Measurements from ENCODE around the gene TMEM132A.

The TMEM132A gene, protein sequence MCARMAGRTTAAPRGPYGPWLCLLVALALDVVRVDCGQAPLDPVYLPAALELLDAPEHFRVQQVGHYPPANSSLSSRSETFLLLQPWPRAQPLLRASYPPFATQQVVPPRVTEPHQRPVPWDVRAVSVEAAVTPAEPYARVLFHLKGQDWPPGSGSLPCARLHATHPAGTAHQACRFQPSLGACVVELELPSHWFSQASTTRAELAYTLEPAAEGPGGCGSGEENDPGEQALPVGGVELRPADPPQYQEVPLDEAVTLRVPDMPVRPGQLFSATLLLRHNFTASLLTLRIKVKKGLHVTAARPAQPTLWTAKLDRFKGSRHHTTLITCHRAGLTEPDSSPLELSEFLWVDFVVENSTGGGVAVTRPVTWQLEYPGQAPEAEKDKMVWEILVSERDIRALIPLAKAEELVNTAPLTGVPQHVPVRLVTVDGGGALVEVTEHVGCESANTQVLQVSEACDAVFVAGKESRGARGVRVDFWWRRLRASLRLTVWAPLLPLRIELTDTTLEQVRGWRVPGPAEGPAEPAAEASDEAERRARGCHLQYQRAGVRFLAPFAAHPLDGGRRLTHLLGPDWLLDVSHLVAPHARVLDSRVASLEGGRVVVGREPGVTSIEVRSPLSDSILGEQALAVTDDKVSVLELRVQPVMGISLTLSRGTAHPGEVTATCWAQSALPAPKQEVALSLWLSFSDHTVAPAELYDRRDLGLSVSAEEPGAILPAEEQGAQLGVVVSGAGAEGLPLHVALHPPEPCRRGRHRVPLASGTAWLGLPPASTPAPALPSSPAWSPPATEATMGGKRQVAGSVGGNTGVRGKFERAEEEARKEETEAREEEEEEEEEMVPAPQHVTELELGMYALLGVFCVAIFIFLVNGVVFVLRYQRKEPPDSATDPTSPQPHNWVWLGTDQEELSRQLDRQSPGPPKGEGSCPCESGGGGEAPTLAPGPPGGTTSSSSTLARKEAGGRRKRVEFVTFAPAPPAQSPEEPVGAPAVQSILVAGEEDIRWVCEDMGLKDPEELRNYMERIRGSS

DNA sequence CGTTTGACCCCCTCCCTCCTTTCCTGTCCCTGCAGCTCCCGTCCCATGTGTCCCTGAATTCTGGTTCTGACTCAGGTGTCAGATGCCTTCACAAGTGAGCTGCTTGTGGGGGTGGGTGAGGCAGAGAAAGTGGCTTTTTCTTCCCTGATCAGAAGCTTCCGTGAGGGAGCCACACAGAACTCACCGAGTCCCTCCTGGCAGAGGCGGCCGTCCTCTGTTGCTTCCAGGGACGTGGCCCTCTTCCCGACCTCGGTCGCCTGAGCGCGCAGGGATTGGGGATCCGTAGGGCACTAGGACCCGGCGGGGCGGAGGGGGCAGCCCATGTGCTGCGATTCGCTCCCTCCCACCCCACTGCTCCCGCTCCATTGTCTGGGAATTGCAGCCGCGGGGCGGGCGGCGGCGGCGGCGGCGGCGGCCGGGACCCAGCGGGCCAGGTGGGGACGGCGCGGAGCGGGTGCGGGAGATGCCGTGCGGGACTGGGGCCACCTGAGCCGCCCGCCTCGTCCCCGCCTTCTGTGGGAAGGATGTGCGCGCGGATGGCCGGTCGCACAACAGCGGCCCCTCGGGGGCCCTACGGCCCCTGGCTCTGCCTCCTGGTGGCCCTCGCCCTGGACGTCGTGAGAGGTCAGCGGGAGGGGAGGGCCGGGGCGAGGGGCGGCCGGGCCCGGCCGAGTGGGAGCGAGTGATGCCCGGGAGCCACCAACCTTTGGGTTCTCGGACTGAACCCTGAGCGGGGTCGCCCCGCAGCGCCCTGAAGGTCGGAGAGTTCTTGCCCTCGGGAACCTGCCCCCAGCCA is at the start of gene TMEM132A:
TMEM132A (plus strand) TSS at position 351 of the 796 bp plus-strand sequence; CDS start at position 525, 174 bp downstream.
- Histone ChIP-seq H3K27me3 (peaks cover 36 to 62% (median 49%) of the 10 kb centered on the region in 11 experiments), H3K4me2 (peak within 1 kb of the TSS; percentile 77 to 99 (median 95)), H3K4me1 (peaks cover 40 to 67% (median 59%) of the 10 kb centered on the region in 10 experiments), H3K36me3 (peaks cover 38 to 46% (median 43%) of the 10 kb centered on the region in 11 experiments), H3K4me3 (peak within 1 kb of the TSS; percentile 60 to 75 (median 70)), H3K9ac (peak within 1 kb of the TSS; percentile 63 to 79 (median 72)), H3K27ac (peak within 1 kb of the TSS in 8 of 11 experiments; percentile 22 to 58 (median 48); a peak in 12 of 22 replicates), H4K20me1 (peaks cover 12 to 86% (median 68%) of the 10 kb centered on the region in 11 experiments; a peak in 20 of 22 replicates), H3K9me3 (replicated peaks in 1 of 11) (no peaks in the 10 kb centered on the region)
- no peak for TF ChIP-seq Cebpa-rat (IDR thresholded peaks at IDR 0.05)

DNA sequence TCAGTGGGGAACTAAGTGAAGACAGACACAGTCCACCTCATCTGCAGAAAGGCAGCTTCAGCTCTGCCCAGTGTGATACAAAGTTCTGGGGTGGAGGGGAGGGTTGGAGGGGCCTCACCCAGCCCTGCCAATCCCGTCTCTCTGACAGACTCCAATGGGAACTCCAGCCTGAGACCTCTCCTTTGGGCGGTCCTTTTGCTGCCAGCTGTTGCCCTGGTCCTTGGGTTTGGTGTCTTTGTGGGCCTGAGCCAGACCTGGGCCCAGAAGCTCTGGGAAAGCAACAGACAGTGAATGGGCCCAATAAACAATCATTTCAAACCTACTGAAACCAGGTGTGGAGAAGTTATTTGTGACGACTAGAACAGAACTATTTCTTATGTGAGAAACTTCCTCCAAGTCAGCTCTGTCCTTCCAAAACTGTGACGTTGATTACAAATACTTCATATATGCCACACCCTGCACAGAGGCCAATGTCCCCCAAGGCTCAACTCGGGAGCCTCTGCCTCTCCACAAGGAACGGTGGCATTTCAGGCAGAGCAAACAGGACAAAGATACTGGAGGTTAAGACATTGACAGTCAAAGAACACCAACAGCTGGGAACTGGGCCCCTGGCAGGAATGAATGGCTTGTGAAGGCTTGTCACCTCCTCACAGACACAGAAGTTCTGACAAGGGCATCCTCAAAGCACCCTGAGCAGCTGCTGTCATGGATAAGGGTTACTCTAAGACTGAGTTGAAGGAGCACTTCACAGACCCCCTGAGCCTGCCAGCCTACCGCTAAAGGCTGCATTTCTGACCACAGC is 48.7 kb upstream of the TMEM132A start:
- peaks cover 25 to 40% (median 38%) of the 10 kb centered on the region in 10 experiments for H3K4me1 ChIP-seq
- H4K20me1 ChIP-seq = peaks cover 0 to 6% (median 0%) of the 10 kb centered on the region in 11 experiments; a peak in 3 of 22 replicates
- no peak overlapping the region for H3K4me2 ChIP-seq
- no peak overlapping the region for H3K9ac ChIP-seq
- no peaks in the 10 kb centered on the region for H3K27me3 ChIP-seq
- H3K9me3 ChIP-seq (replicated peaks in 1 of 11) = no peaks in the 10 kb centered on the region
- TF ChIP-seq Cebpa-rat (IDR thresholded peaks at IDR 0.05) = no peak
- H3K36me3 ChIP-seq = peaks cover 13 to 56% (median 27%) of the 10 kb centered on the region in 11 experiments; a peak in 21 of 22 replicates
- H3K4me3 ChIP-seq = no peak overlapping the region
- 0 out of 22 replicates have a peak overlapping the region, but pooled peaks of 1 of the 11 experiments have one; percentile 5 for H3K27ac ChIP-seq

DNA sequence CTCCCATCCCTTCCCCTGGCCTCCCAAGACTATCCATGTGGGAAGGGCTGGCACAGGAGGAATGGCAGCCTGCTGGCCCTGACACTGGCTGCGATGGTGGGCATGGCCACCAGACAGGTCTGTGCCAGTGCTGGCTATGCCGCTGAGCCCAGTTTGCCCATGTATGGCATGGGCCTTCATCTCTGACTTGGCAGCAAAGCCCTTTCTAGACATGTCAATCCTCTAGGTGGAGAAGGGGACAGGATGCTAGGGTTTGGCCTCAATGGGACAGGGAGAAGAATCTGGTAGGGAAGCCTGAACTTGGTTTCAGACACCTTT is 48.1 kb upstream of the TMEM132A start:
- H3K36me3 ChIP-seq = peaks cover 13 to 62% (median 32%) of the 10 kb centered on the region in 11 experiments
- H3K4me2 ChIP-seq = no peak overlapping the region
- peaks cover 0 to 7% (median 0%) of the 10 kb centered on the region in 11 experiments; a peak in 3 of 22 replicates for H4K20me1 ChIP-seq
- H3K27ac ChIP-seq = no peak overlapping the region
- no peaks in the 10 kb centered on the region for H3K9me3 ChIP-seq (replicated peaks in 1 of 11)
- H3K4me3 ChIP-seq = no peak overlapping the region
- H3K9ac ChIP-seq = no peak overlapping the region
- no peak for TF ChIP-seq Cebpa-rat (IDR thresholded peaks at IDR 0.05)
- no peaks in the 10 kb centered on the region for H3K27me3 ChIP-seq
- H3K4me1 ChIP-seq = peaks cover 25 to 37% (median 33%) of the 10 kb centered on the region in 10 experiments

DNA sequence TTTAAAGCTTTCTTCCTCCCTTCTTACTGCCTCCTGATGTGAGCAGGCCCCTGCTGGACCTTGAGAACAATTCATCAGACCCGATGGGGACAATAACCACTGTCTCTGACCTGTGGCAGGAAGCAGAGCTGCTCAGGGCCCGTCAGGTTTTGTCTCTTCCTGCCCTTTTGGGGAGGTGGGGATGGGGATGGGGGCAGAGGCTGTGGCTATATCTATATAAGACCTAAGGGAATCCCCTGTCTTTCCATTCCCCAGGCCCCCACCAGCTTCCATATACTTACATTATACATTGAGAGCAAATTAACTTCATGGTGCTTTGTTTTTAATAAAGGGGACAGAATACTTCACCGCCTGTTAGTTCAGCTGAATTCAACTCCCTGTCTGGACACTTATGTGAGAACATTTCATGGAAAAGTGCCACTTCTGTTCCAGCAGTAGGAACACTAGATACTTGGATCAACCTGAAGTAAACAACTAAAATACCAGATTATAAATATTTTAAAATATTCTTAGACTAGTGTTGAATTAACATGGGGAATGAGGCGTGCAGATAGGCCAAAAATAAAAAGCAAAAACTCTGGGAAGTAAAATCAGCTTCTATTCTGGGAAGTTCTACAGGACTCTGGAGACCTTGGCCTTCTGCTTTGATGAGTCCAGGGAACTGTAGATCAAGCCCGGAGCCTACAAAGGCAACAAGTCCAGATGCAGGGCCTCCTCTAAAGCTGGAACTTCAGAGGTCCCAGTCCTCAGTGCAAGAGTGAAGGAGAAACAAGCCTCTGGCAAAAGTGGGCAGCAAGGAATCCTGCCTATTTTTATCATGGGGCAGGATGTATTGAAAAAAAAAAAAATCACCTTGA is 45.8 kb upstream of the TMEM132A start:
- Histone ChIP-seq H3K27ac (no peak overlapping the region), H3K27me3 (no peaks in the 10 kb centered on the region), H3K4me1 (peaks cover 2 to 14% (median 10%) of the 10 kb centered on the region in 10 experiments), H3K4me2 (no peak overlapping the region), H3K36me3 (peaks cover 13 to 70% (median 33%) of the 10 kb centered on the region in 11 experiments), H3K4me3 (no peak overlapping the region), H3K9me3 (replicated peaks in 1 of 11) (no peaks in the 10 kb centered on the region), H3K9ac (no peak overlapping the region), H4K20me1 (peaks cover 0 to 7% (median 0%) of the 10 kb centered on the region in 11 experiments; a peak in 3 of 22 replicates)
- TF ChIP-seq Cebpa-rat (IDR thresholded peaks at IDR 0.05) = no peak

DNA sequence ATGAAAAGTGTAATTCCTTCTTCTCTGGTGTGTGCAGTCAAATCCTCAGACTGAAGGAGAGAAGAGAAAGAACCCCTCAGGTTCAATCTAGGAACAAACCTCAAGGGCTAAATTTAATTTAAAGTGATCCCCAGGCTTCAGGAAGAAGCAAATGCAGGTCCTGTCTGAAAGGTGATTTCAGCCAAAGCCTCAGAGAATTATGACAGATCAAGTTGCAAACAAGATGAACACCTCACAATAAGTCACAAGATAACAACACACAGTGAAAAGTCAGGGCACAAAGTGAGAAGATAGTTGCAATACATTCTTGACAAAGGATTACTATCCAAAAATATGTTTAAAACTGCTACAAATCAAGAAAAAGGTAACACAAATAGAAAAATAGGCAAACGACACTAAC is 45.2 kb upstream of the TMEM132A start:
- H3K4me2 ChIP-seq = no peak overlapping the region
- peaks cover 0 to 7% (median 0%) of the 10 kb centered on the region in 11 experiments; a peak in 3 of 22 replicates for H4K20me1 ChIP-seq
- no peak overlapping the region for H3K4me3 ChIP-seq
- H3K36me3 ChIP-seq = peaks cover 13 to 70% (median 33%) of the 10 kb centered on the region in 11 experiments
- no peak overlapping the region for H3K27ac ChIP-seq
- no peaks in the 10 kb centered on the region for H3K9me3 ChIP-seq (replicated peaks in 1 of 11)
- H3K4me1 ChIP-seq = peaks cover 0 to 12% (median 6%) of the 10 kb centered on the region in 10 experiments; a peak in 9 of 20 replicates
- no peak overlapping the region for H3K9ac ChIP-seq
- TF ChIP-seq Cebpa-rat (IDR thresholded peaks at IDR 0.05) = no peak
- no peaks in the 10 kb centered on the region for H3K27me3 ChIP-seq

DNA sequence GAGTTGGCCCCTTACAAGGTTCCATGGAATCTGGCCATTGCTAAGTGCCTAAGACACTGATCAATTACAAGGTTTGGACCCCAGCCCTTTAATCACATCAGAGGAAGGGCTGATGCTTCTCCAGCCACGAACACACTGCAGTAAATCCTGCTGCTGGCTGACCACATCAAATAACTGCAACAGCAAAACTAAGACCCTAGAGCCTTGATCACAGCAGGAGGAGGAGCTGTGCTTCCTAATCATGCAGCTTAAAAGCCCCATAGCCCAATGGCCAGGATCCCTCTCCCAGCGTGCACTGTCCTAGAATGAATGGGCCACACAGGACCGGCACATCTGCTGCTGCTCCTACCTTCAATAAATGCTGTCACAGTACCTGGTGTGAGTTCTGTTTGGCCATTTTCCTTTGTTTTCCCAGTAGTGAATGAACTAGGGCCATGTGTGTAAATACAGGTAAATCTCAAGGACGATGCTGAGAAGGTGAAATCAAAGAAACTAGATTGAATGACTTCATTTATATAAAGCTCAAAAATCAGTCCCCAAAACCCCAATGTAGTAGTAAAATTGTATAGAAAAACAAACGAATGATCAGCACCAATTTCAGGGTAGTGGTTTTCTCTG is 44.2 kb upstream of the TMEM132A start:
- Histone ChIP-seq H3K27me3 (no peaks in the 10 kb centered on the region), H3K4me1 (peaks cover 0 to 12% (median 6%) of the 10 kb centered on the region in 10 experiments; a peak in 8 of 20 replicates), H3K36me3 (peaks cover 13 to 62% (median 33%) of the 10 kb centered on the region in 11 experiments), H3K4me2 (peak overlapping the region in 2 of 11 experiments; percentile 16 to 38; a peak in 3 of 22 replicates), H4K20me1 (peaks cover 0 to 7% (median 0%) of the 10 kb centered on the region in 11 experiments; a peak in 3 of 22 replicates), H3K4me3 (no peak overlapping the region), H3K27ac (no peak overlapping the region), H3K9ac (0 out of 22 replicates have a peak overlapping the region, but pooled peaks of 1 of the 11 experiments have one; percentile 26), H3K9me3 (replicated peaks in 1 of 11) (no peaks in the 10 kb centered on the region)
- TF ChIP-seq Cebpa-rat (IDR thresholded peaks at IDR 0.05) = no peak

All from BLaER1 treated with 17β-estradiol and CSF1 and Interleukin-3, amounts not matched to agents 10 nM and 100 nM (cell line).